ENCODE results near the gene SIGLEC11. TPM values are rescaled to one million over a fixed set of nuclear protein-coding genes. Genes with fewer than 3 reads are reported as not detected.
"Not testable (repeated sequence)": the region's sequence is repeated elsewhere in the genome, so short reads cannot be mapped to it uniquely, and the experiment has no call there.

SIGLEC11 gene
- polyA plus RNA-seq, 3 donors, result 0.28 to 2.2 (median 0.67) TPM

- no peak for DNase-seq
- Histone ChIP-seq H3K27ac (ENCODE audit: low read depth in 1 of 2, low read length in 2 of 2) (no peak overlapping the region), H3K9ac (ENCODE audit: insufficient read depth, low read length, poor library complexity, severe bottlenecking) (no peak overlapping the region), H3K4me3 (replicated peaks in 1 of 3; ENCODE audit: low read depth in 2 of 3, low read length in 3 of 3) (no peak overlapping the region), H4K20me1 (ENCODE audit: insufficient read depth, low read length) (peaks cover 82% of the 10 kb centered on the region), H3K36me3 (replicated peaks in 1 of 2; ENCODE audit: control insufficient read depth in 1 of 2, insufficient read depth in 2 of 2, low read length in 2 of 2) (peaks cover 51 to 68% of the 10 kb centered on the region in 2 donors), H3K9me3 (replicated peaks in 1 of 2; ENCODE audit: control insufficient read depth in 1 of 2, insufficient read depth in 1 of 2, low read length in 2 of 2) (no peaks in the 10 kb centered on the region), H3K27me3 (ENCODE audit: control insufficient read depth in 2 of 2, insufficient read depth in 2 of 2, low read length in 2 of 2) (no peaks in the 10 kb centered on the region), H3K4me1 (ENCODE audit: control insufficient read depth in 1 of 2, insufficient read depth in 2 of 2, low read length in 2 of 2) (peaks cover 48 to 76% of the 10 kb centered on the region in 2 donors), H3K4me2 (replicated peaks; ENCODE audit: extremely low read depth, low read length, poor library complexity, severe bottlenecking) (no peak overlapping the region), H2AFZ (ENCODE audit: insufficient read depth, low read depth, low read length, poor library complexity, severe bottlenecking) (no peak overlapping the region), H3K79me2 (ENCODE audit: insufficient read depth, low read length) (peaks cover 76% of the 10 kb centered on the region)
- H3K9me3 Mint-ChIP-seq, result peaks cover 0 to 4% (median 0%) of the 10 kb centered on the region in 7 donors
- H3K4me1 Mint-ChIP-seq, result peaks cover 67% of the 10 kb centered on the region
- 97% methylated on average over 4 of the region's 5 CpGs for WGBS (ENCODE audit: insufficient coverage)
- H3K4me3 Mint-ChIP-seq, result no peak overlapping the region
- H3K36me3 Mint-ChIP-seq, result peaks cover 53 to 71% of the 10 kb centered on the region in 2 donors
- intact Hi-C loops (cut with micrococcal nuclease), result loop anchor here in 1 of 2 donors (5.0 kb wide), 1 partner anchor 38 kb away; no protein-coding TSS in a partner anchor
- TF ChIP-seq CTCF (IDR thresholded peaks at IDR 0.05), result no peak
- H3K27ac Mint-ChIP-seq, result peak overlapping the region in 3 of 7 donors; percentile 62 to 74 (median 69)
- peaks cover 0 to 6% (median 0%) of the 10 kb centered on the region in 3 donors for H3K27me3 Mint-ChIP-seq (ENCODE audit: low read depth in 3 of 3)
These were observed 35.5 kb downstream of the SIGLEC11 start for GRCh38 chr19:49925486-49925885.

GRCh38 chr19:49924881-49925210, 36.1 kb downstream of the SIGLEC11 start:
- peak overlapping the region in 4 of 7 donors; percentile 80 to 91 (median 87) for H3K27ac Mint-ChIP-seq
- not testable (repeated sequence) for H3K4me2 ChIP-seq (replicated peaks; ENCODE audit: extremely low read depth, low read length, poor library complexity, severe bottlenecking); DNase-seq; H3K4me3 ChIP-seq (replicated peaks in 1 of 3; ENCODE audit: low read depth in 2 of 3, low read length in 3 of 3); H3K27me3 Mint-ChIP-seq (ENCODE audit: low read depth in 3 of 3); H2AFZ ChIP-seq (ENCODE audit: insufficient read depth, low read depth, low read length, poor library complexity, severe bottlenecking); H3K9me3 ChIP-seq (replicated peaks in 1 of 2; ENCODE audit: control insufficient read depth in 1 of 2, insufficient read depth in 1 of 2, low read length in 2 of 2); H3K9ac ChIP-seq (ENCODE audit: insufficient read depth, low read length, poor library complexity, severe bottlenecking); H3K9me3 Mint-ChIP-seq; H3K4me3 Mint-ChIP-seq; H3K27me3 ChIP-seq (ENCODE audit: control insufficient read depth in 2 of 2, insufficient read depth in 2 of 2, low read length in 2 of 2)
- peaks cover 42 to 70% of the 10 kb centered on the region in 2 donors for H3K4me1 ChIP-seq (ENCODE audit: control insufficient read depth in 1 of 2, insufficient read depth in 2 of 2, low read length in 2 of 2)
- H3K4me1 Mint-ChIP-seq, result peaks cover 60% of the 10 kb centered on the region
- H3K36me3 Mint-ChIP-seq, result peaks cover 57 to 77% of the 10 kb centered on the region in 2 donors
- H3K27ac ChIP-seq (ENCODE audit: low read depth in 1 of 2, low read length in 2 of 2), result peak overlapping the region in 1 of 2 donors; percentile 57
- peaks cover 55 to 72% of the 10 kb centered on the region in 2 donors for H3K36me3 ChIP-seq (replicated peaks in 1 of 2; ENCODE audit: control insufficient read depth in 1 of 2, insufficient read depth in 2 of 2, low read length in 2 of 2)
- H3K79me2 ChIP-seq (ENCODE audit: insufficient read depth, low read length), result peaks cover 82% of the 10 kb centered on the region
- WGBS (ENCODE audit: insufficient coverage), result 100% methylated on average over 8 of the region's 13 CpGs
- intact Hi-C loops (cut with micrococcal nuclease), result loop anchor here in 1 of 2 donors (5.0 kb wide), 1 partner anchor 38 kb away; no protein-coding TSS in a partner anchor
- H4K20me1 ChIP-seq (ENCODE audit: insufficient read depth, low read length), result peaks cover 83% of the 10 kb centered on the region

Data from CD14-positive monocyte (primary cell).